K562 (cell line): Measurements from ENCODE around the gene HMOX1. TPM values are rescaled to one million over a fixed set of nuclear protein-coding genes. Genes with fewer than 3 reads are reported as not detected.

Experiments
- ARNT ChIP-seq, 2 experiments: fragments of 450-650 bp; IDR thresholded peaks; 2 replicates each; pipeline ENCODE4 v1.6.1; 2016; ENCODE audit warnings: mild to moderate bottlenecking in 1 of 2
- C11orf30 ChIP-seq: fragments of 450-650 bp; IDR thresholded peaks from 2 replicates; pipeline ENCODE4 v1.6.1; 2016; ENCODE audit warnings: low read depth, mild to moderate bottlenecking
- CLOCK ChIP-seq: fragments of 250-450 bp; sonication (Bioruptor Pico); IDR thresholded peaks from 2 replicates; pipeline ENCODE4 v1.4.0; 2020; ENCODE audit warnings: mild to moderate bottlenecking, moderate library complexity, borderline replicate concordance
- CTCF ChIP-seq, 3 experiments: IDR thresholded peaks in 2 of 3; conservative IDR thresholded peaks in 1 of 3; 2 replicates each; pipeline ENCODE4 v1.5.1; 2011 to 2012; ENCODE audit warnings: low read length in 3 of 3, mild to moderate bottlenecking in 3 of 3, control low read depth in 2 of 3, improper control_type of control experiment in 1 of 3, inconsistent platforms in 1 of 3, low read depth in 1 of 3, mixed read lengths in 1 of 3, moderate library complexity in 1 of 3; ENCODE audit not compliant: insufficient read depth in 2 of 3
- EHMT2 ChIP-seq: fragments of 450-650 bp; IDR thresholded peaks from 2 replicates; pipeline ENCODE4 v1.6.1; 2018; ENCODE audit warnings: antibody characterized with exemption
- ELF4 ChIP-seq: fragments of 450-650 bp; formaldehyde crosslinking; IDR thresholded peaks from 2 replicates; pipeline ENCODE4 v1.4.0; 2022; ENCODE audit warnings: missing genetic modification characterization
- GABPA ChIP-seq: fragments of 200-800 bp; sonication (Bioruptor generic); conservative IDR thresholded peaks from 2 replicates; pipeline ENCODE4 v1.6.1; 2016; ENCODE audit warnings: low read depth, missing genetic modification characterization, missing compliant biosample characterization
- HDAC3 ChIP-seq: fragments of 450-650 bp; IDR thresholded peaks from 2 replicates; pipeline ENCODE4 v1.6.1; 2018; ENCODE audit warnings: borderline replicate concordance, mild to moderate bottlenecking, moderate library complexity; ENCODE audit not compliant: partially characterized antibody
- MAFG ChIP-seq: fragments of 450-650 bp; conservative IDR thresholded peaks from 2 replicates; pipeline ENCODE4 v1.6.1; 2016; ENCODE audit warnings: missing genetic modification characterization, missing compliant biosample characterization
- MNT ChIP-seq, 2 experiments: fragments of 450-650 bp; conservative IDR thresholded peaks; 2 replicates each; pipeline ENCODE4 v1.6.1; 2017; ENCODE audit warnings: mild to moderate bottlenecking in 2 of 2, moderate library complexity in 2 of 2
- NR3C1 ChIP-seq: sonication (generic); formaldehyde crosslinking; IDR thresholded peaks from 2 replicates; pipeline ENCODE4 v1.8.1; 2022; ENCODE audit warnings: missing genetic modification reagents
- TBL1XR1 ChIP-seq, 2 experiments: IDR thresholded peaks; 2 replicates each; pipeline ENCODE4 v1.6.1; 2012; ENCODE audit warnings: improper control_type of control experiment in 2 of 2, low read length in 2 of 2, mild to moderate bottlenecking in 1 of 2
- TCFL5 ChIP-seq: fragments of 250-450 bp; sonication (Bioruptor Pico); conservative IDR thresholded peaks from 2 replicates; pipeline ENCODE4 v1.6.1; 2021; ENCODE audit warnings: mild to moderate bottlenecking, moderate library complexity, matching md5 sums
- U2AF1 ChIP-seq: fragments of 200-400 bp; formaldehyde crosslinking; optimal IDR thresholded peaks from 2 replicates; pipeline ENCODE3; 2017; ENCODE audit warnings: mild to moderate bottlenecking, low read depth, low read length, moderate library complexity
- ZHX1 ChIP-seq: fragments of 150-350 bp; conservative IDR thresholded peaks from 2 replicates; pipeline ENCODE4 v1.6.1; 2014; ENCODE audit warnings: low read length
- ZNF143 ChIP-seq: sonication (generic); formaldehyde crosslinking; IDR thresholded peaks from 2 replicates; pipeline ENCODE4 v1.9.0; 2022; ENCODE audit warnings: mild to moderate bottlenecking, missing genetic modification reagents
- ZNF395 ChIP-seq: fragments of 200-800 bp; sonication (Bioruptor generic); IDR thresholded peaks from 2 replicates; pipeline ENCODE4 v1.6.1; 2017; ENCODE audit warnings: missing genetic modification characterization, missing compliant biosample characterization
- polyA plus RNA-seq, 8 experiments: library from polyadenylated mRNA; depleted of rRNA in 4 of 8; stranded (reverse) in 5 of 8; unstranded in 3 of 8; fragments of >200 nt; fragmentation: Nextera tagmentation in 2 of 8; fragmentation: Illumina TruSeq in 1 of 8; extraction: Ambion mirVana in 2 of 8; extraction: Trizol in 1 of 8; gene quantifications; 2 replicates each; pipeline versions ENCODE4 v1.2.1 to v1.2.3, GENCODE V29; 2011 to 2014; ENCODE audit warnings: inconsistent platforms in 1 of 8, missing spikeins in 1 of 8
- total RNA-seq, 7 experiments: library from RNA; depleted of rRNA in 6 of 7; stranded (reverse); fragments of >200 nt in 6 of 7; fragmentation: Illumina TruSeq in 2 of 7; extraction: Trizol in 2 of 7; gene quantifications; 2 replicates each; pipeline versions ENCODE4 v1.2.1 to v1.2.3, GENCODE V29; 2011 to 2021; ENCODE audit warnings: low replicate concordance in 1 of 7

HMOX1 gene
- total and polyA plus RNA-seq, 9 of the 15 experiments (the other 6 are each of a cell fraction or from before 2014, with no cell fraction given): not detected

- TF ChIP-seq CTCF (IDR thresholded peaks at IDR 0.05 in 2 of 3, conservative IDR thresholded peaks at IDR 0.05 in 1 of 3; ENCODE audit: insufficient read depth in 2 of 3, low read depth in 1 of 3, low read length in 3 of 3) (no peak), TBL1XR1 (IDR thresholded peaks at IDR 0.05; ENCODE audit: low read length in 2 of 2) (peak in 1 of 2 experiments; percentile 82; a peak in 2 of 4 replicates), CLOCK (no peak), TCFL5 (CRISPR knock-in tag) (no peak), ZNF395 (CRISPR knock-in tag) (peak; percentile 78; the same call in 1 of the 2 replicates), GABPA (peak; percentile 68), NR3C1 (no peak), C11orf30 (peak; percentile 100), MNT (conservative IDR thresholded peaks at IDR 0.05) (peak; percentile 94 to 98), EHMT2 (no peak), U2AF1 (no peak), ZHX1 (no peak), HDAC3 (peak; percentile 85), ARNT (IDR thresholded peaks at IDR 0.05) (no peak; a peak in 1 of 4 replicates), ZNF143 (no peak), ELF4 (no peak), MAFG (tag) (peak; percentile 100)
Observed at GRCh38 chr22:35376728-35377472, 4.0 kb upstream of the HMOX1 start (continued).
